ENCODE measurements around the gene FDX1. TPM values are rescaled to one million over a fixed set of nuclear protein-coding genes. Genes with fewer than 3 reads are reported as not detected.

FDX1 gene
- total RNA-seq, 1 experiment from 2014 or later, result 11.9 TPM

- H3K4me1 ChIP-seq (replicated peaks; ENCODE audit: insufficient read depth), result peaks cover 19% of the 10 kb centered on the region
- intact Hi-C loops (cut with micrococcal nuclease; ENCODE audit: unreplicated experiment), result no loop called here
- no peaks in the 10 kb centered on the region for H3K9me2 ChIP-seq (ENCODE audit: insufficient read depth)
- POLR2A ChIA-PET (ENCODE audit: unreplicated experiment), result no interaction called here
- no TSS peak for BruUV-seq (replicated peaks)
- DNase-seq, result no peak
- H3K27ac ChIP-seq, result no peak overlapping the region
- no peaks in the 10 kb centered on the region for H3K36me3 ChIP-seq (ENCODE audit: low read depth)
- no peaks in the 10 kb centered on the region for H3F3A ChIP-seq (ENCODE audit: insufficient read depth, low read depth)
- H3K27me3 ChIP-seq (ENCODE audit: insufficient read depth, low read depth), result no peaks in the 10 kb centered on the region
- no peak overlapping the region for H2AFZ ChIP-seq
- no peak overlapping the region for H3K4me3 ChIP-seq
- no peaks in the 10 kb centered on the region for H3K79me2 ChIP-seq (ENCODE audit: low read depth)
- CTCF ChIA-PET, result no interaction called here
- no peaks in the 10 kb centered on the region for H4K20me1 ChIP-seq (ENCODE audit: insufficient read depth)
- no peaks in the 10 kb centered on the region for H3K9me3 ChIP-seq (ENCODE audit: insufficient read depth, low read depth)
- H3K4me2 ChIP-seq, result no peak overlapping the region
- no peak for TF ChIP-seq EZH2 (IDR thresholded peaks at IDR 0.05; ENCODE audit: low read depth)
- TF ChIP-seq, protein P1, sequence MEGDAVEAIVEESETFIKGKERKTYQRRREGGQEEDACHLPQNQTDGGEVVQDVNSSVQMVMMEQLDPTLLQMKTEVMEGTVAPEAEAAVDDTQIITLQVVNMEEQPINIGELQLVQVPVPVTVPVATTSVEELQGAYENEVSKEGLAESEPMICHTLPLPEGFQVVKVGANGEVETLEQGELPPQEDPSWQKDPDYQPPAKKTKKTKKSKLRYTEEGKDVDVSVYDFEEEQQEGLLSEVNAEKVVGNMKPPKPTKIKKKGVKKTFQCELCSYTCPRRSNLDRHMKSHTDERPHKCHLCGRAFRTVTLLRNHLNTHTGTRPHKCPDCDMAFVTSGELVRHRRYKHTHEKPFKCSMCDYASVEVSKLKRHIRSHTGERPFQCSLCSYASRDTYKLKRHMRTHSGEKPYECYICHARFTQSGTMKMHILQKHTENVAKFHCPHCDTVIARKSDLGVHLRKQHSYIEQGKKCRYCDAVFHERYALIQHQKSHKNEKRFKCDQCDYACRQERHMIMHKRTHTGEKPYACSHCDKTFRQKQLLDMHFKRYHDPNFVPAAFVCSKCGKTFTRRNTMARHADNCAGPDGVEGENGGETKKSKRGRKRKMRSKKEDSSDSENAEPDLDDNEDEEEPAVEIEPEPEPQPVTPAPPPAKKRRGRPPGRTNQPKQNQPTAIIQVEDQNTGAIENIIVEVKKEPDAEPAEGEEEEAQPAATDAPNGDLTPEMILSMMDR (conservative IDR thresholded peaks at IDR 0.05), result no peak
Measured at GRCh38 chr11:110407315-110407714, 22.4 kb upstream of the FDX1 start.

- Histone ChIP-seq H4K20me1 (ENCODE audit: insufficient read depth) (no peaks in the 10 kb centered on the region), H3K27ac (no peak overlapping the region), H3F3A (ENCODE audit: insufficient read depth, low read depth) (no peaks in the 10 kb centered on the region), H3K36me3 (ENCODE audit: low read depth) (no peaks in the 10 kb centered on the region), H3K9me2 (ENCODE audit: insufficient read depth) (no peaks in the 10 kb centered on the region), H3K4me1 (replicated peaks; ENCODE audit: insufficient read depth) (peaks cover 19% of the 10 kb centered on the region), H3K79me2 (ENCODE audit: low read depth) (no peaks in the 10 kb centered on the region), H3K27me3 (ENCODE audit: insufficient read depth, low read depth) (no peaks in the 10 kb centered on the region), H3K4me3 (no peak overlapping the region), H2AFZ (no peak overlapping the region), H3K9me3 (ENCODE audit: insufficient read depth, low read depth) (no peaks in the 10 kb centered on the region), H3K4me2 (no peak overlapping the region)
- no TSS peak for BruUV-seq (replicated peaks)
- no peak for TF ChIP-seq EZH2 (IDR thresholded peaks at IDR 0.05; ENCODE audit: low read depth)
- TF ChIP-seq, protein P1 (conservative IDR thresholded peaks at IDR 0.05), result no peak
- intact Hi-C loops (cut with micrococcal nuclease; ENCODE audit: unreplicated experiment), result no loop called here
- ChIA-PET POLR2A (ENCODE audit: unreplicated experiment) (no interaction called here), CTCF (no interaction called here)
- no peak for DNase-seq
Measured at GRCh38 chr11:110409174-110409573, 20.6 kb upstream of the FDX1 start.

GRCh38 chr11:110410651-110411050, 19.1 kb upstream of the FDX1 start:
- DNase-seq, result no peak
- Histone ChIP-seq H3K79me2 (ENCODE audit: low read depth) (no peaks in the 10 kb centered on the region), H3K36me3 (ENCODE audit: low read depth) (no peaks in the 10 kb centered on the region), H3K4me2 (no peak overlapping the region), H3K27ac (no peak overlapping the region), H4K20me1 (ENCODE audit: insufficient read depth) (no peaks in the 10 kb centered on the region), H3K4me3 (no peak overlapping the region), H3K27me3 (ENCODE audit: insufficient read depth, low read depth) (no peaks in the 10 kb centered on the region), H3K4me1 (replicated peaks; ENCODE audit: insufficient read depth) (peaks cover 13% of the 10 kb centered on the region), H2AFZ (no peak overlapping the region), H3K9me2 (ENCODE audit: insufficient read depth) (no peaks in the 10 kb centered on the region), H3F3A (ENCODE audit: insufficient read depth, low read depth) (no peaks in the 10 kb centered on the region), H3K9me3 (ENCODE audit: insufficient read depth, low read depth) (no peaks in the 10 kb centered on the region)
- POLR2A ChIA-PET (ENCODE audit: unreplicated experiment), result no interaction called here
- CTCF ChIA-PET, result no interaction called here
- no TSS peak for BruUV-seq (replicated peaks)
- TF ChIP-seq EZH2 (IDR thresholded peaks at IDR 0.05; ENCODE audit: low read depth), result no peak
- TF ChIP-seq, protein P1 (conservative IDR thresholded peaks at IDR 0.05), result no peak
- intact Hi-C loops (cut with micrococcal nuclease; ENCODE audit: unreplicated experiment), result no loop called here

Data from PC-9 (cell line).